ENCODE measurements around the gene POLR3E.

The POLR3E gene

DNA sequence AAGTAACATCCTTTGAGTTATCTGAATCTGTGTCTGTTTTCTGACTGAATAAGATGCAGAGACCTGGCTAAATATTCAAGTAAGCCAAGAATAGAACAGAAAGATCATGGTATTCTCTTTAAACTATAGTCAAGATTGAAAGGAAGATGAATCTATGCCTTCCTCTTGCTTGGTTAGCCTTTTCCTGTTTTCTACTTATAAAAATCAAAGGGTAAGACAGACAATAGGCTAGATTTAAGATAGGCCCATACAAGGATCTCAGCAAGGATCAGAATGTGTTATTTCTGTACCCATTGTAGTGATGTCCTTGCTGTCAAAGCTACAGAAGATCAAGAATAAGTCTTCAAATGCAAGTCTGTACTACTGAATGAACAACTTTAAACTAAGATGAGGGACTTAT, 84.2 kb downstream of the POLR3E start:
- Histone ChIP-seq H4K91ac (ENCODE audit: low read depth, low read length, poor library complexity) (no peak overlapping the region), H4K8ac (ENCODE audit: low read depth, low read length) (no peak overlapping the region), H3K79me1 (ENCODE audit: low read depth, low read length) (peaks cover 2% of the 10 kb centered on the region), H3K27ac (replicated peaks; ENCODE audit: low read length) (no peak overlapping the region), H3K14ac (ENCODE audit: low read length) (no peak overlapping the region), H3K4me1 (ENCODE audit: control insufficient read depth in 2 of 2, insufficient read depth in 1 of 2, low read depth in 1 of 2, low read length in 2 of 2) (no peaks in the 10 kb centered on the region), H3K18ac (ENCODE audit: low read length) (no peak overlapping the region), H3K4ac (ENCODE audit: low read length) (no peak overlapping the region), H3K4me2 (ENCODE audit: insufficient read depth, low read length, poor library complexity, severe bottlenecking) (no peak overlapping the region), H2AFZ (ENCODE audit: low read length) (no peak overlapping the region), H3K36me3 (replicated peaks in 1 of 2; ENCODE audit: control insufficient read depth in 2 of 2, insufficient read depth in 2 of 2, low read length in 2 of 2) (no peaks in the 10 kb centered on the region), H3K9ac (ENCODE audit: low read depth, low read length, poor library complexity) (no peak overlapping the region), H3K27me3 (ENCODE audit: control insufficient read depth in 3 of 3, insufficient read depth in 3 of 3, low read depth in 1 of 3, low read length in 3 of 3) (peaks cover 0 to 2% (median under 1%) of the 10 kb centered on the region in 3 experiments), H2AK5ac (ENCODE audit: low read depth, low read length) (no peak overlapping the region), H3K4me3 (ENCODE audit: low read length in 2 of 2) (no peak overlapping the region), H2BK120ac (ENCODE audit: low read depth, low read length) (no peak overlapping the region), H2BK5ac (ENCODE audit: low read length) (no peak overlapping the region), H2BK12ac (ENCODE audit: low read length) (no peak overlapping the region), H2BK15ac (ENCODE audit: low read length) (no peak overlapping the region), H3K9me3 (replicated peaks in 1 of 2; ENCODE audit: control insufficient read depth in 2 of 2, insufficient read depth in 1 of 2, low read depth in 1 of 2, low read length in 2 of 2) (no peaks in the 10 kb centered on the region), H3K23ac (ENCODE audit: low read depth, low read length, poor library complexity) (no peak overlapping the region)
- DNase-seq (ENCODE audit: low spot score): no peak

GRCh38 chr16:22383827-22384226, 86.6 kb downstream of the POLR3E start:
- Histone ChIP-seq H4K91ac (ENCODE audit: low read depth, low read length, poor library complexity) (no peak overlapping the region), H3K36me3 (replicated peaks in 1 of 2; ENCODE audit: control insufficient read depth in 2 of 2, insufficient read depth in 2 of 2, low read length in 2 of 2) (no peaks in the 10 kb centered on the region), H2BK120ac (ENCODE audit: low read depth, low read length) (no peak overlapping the region), H3K14ac (ENCODE audit: low read length) (no peak overlapping the region), H3K4ac (ENCODE audit: low read length) (no peak overlapping the region), H3K9ac (ENCODE audit: low read depth, low read length, poor library complexity) (no peak overlapping the region), H2AFZ (ENCODE audit: low read length) (no peak overlapping the region), H3K18ac (ENCODE audit: low read length) (no peak overlapping the region), H3K23ac (ENCODE audit: low read depth, low read length, poor library complexity) (no peak overlapping the region), H2AK5ac (ENCODE audit: low read depth, low read length) (no peak overlapping the region), H3K27ac (replicated peaks; ENCODE audit: low read length) (no peak overlapping the region), H3K79me1 (ENCODE audit: low read depth, low read length) (no peaks in the 10 kb centered on the region), H3K9me3 (replicated peaks in 1 of 2; ENCODE audit: control insufficient read depth in 2 of 2, insufficient read depth in 1 of 2, low read depth in 1 of 2, low read length in 2 of 2) (no peaks in the 10 kb centered on the region), H4K8ac (ENCODE audit: low read depth, low read length) (no peak overlapping the region), H2BK5ac (ENCODE audit: low read length) (no peak overlapping the region), H2BK15ac (ENCODE audit: low read length) (no peak overlapping the region), H3K4me1 (ENCODE audit: control insufficient read depth in 2 of 2, insufficient read depth in 1 of 2, low read depth in 1 of 2, low read length in 2 of 2) (no peaks in the 10 kb centered on the region), H3K27me3 (ENCODE audit: control insufficient read depth in 3 of 3, insufficient read depth in 3 of 3, low read depth in 1 of 3, low read length in 3 of 3) (no peaks in the 10 kb centered on the region), H2BK12ac (ENCODE audit: low read length) (no peak overlapping the region), H3K4me2 (ENCODE audit: insufficient read depth, low read length, poor library complexity, severe bottlenecking) (no peak overlapping the region), H3K4me3 (ENCODE audit: low read length in 2 of 2) (no peak overlapping the region)
- DNase-seq (ENCODE audit: low spot score): no peak
- WGBS, 2 donors (ENCODE audit: extremely low coverage in 2 of 2, insufficient read length in 2 of 2, insufficient replicate concordance in 1 of 2): no CpG with 5 or more reads among the region's 3 CpGs
